Measurements from ENCODE around the gene NR6A1. TPM values are rescaled to one million over a fixed set of nuclear protein-coding genes. Genes with fewer than 3 reads are reported as not detected.

Gene NR6A1
- total and polyA plus RNA-seq, 2 of the 8 experiments (the other 6 are each of a cell fraction or from before 2014, with no cell fraction given): 93.2 to 237 TPM

DNA sequence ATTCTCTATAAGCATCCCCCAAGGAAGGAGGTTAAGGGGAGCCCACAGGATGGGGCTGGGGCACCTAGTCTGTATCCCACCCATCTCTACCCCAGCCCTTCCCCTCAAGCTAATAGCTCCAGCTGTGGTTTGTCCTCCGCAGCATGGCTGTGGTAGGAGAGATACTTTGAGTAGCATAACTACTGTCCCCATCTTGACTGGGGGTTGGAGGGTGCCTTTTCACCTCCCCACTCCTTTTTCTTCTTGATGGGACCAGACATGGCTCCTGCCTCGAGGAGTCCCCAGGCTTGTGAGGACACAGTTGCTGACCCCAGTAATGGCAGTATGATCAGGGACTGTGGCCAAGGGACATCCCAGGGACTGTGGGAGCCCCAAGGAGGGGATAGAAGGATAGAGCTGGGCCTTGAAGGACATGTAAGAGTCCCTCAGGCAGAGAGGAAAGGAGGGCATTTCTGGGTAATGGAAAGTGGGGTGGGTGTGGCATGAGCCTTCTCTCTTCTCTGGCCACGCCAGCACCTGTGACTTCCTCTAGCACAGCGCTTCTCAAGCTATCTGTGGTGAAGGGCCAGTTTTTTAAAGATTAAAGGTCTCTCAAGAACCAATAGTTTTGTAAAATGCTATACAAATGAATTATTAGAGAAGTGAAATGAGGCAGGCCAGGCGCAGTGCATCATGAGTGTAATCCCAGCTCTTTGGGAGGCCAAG, 19.8 kb upstream of the NR6A1 start:
- H3K4me1 ChIP-seq (replicated peaks in 1 of 4; ENCODE audit: control insufficient read depth in 3 of 4, insufficient read depth in 4 of 4, low read length in 3 of 4): peaks cover 0 to 4% (median 0%) of the 10 kb centered on the region in 4 experiments; a peak in 2 of 7 replicates
- no peak overlapping the region for H3K27ac ChIP-seq (ENCODE audit: low read depth, low read length)
- no peak overlapping the region for H2BK15ac ChIP-seq (ENCODE audit: low read length)
- no peak overlapping the region for H4K91ac ChIP-seq (replicated peaks; ENCODE audit: insufficient read length, low read length)
- no peak overlapping the region for H3K14ac ChIP-seq (ENCODE audit: insufficient read length)
- POLR2A ChIA-PET (ENCODE audit: partially characterized antibody): interaction anchor here (1.0 kb wide), 1 partner anchor 70 kb away, joined by 4 read pairs; the partner anchor contains the start of gene RPL35
- no peak overlapping the region for H3K4me2 ChIP-seq (ENCODE audit: insufficient read depth in 1 of 2, low read depth in 2 of 2, low read length in 2 of 2)
- H3K56ac ChIP-seq (replicated peaks; ENCODE audit: insufficient read length, low read depth, low read length): no peak overlapping the region
- no peak overlapping the region for H2BK5ac ChIP-seq (ENCODE audit: low read depth, low read length)
- no peaks in the 10 kb centered on the region for H3K79me2 ChIP-seq (ENCODE audit: control insufficient read depth in 1 of 2, insufficient read depth in 2 of 2, low read length in 2 of 2)
- H4K20me1 ChIP-seq (replicated peaks in 1 of 2; ENCODE audit: control insufficient read depth in 1 of 2, insufficient read depth in 2 of 2, low read length in 2 of 2): no peaks in the 10 kb centered on the region
- no peak overlapping the region for H3K4me3 ChIP-seq (ENCODE audit: extremely low read depth in 1 of 4, insufficient read depth in 2 of 4, low read depth in 3 of 4, low read length in 4 of 4)
- H3K9ac ChIP-seq (replicated peaks in 1 of 4; ENCODE audit: extremely low read depth in 1 of 4, low read depth in 3 of 4, low read length in 3 of 4): no peak overlapping the region
- CTCF ChIA-PET (ENCODE audit: partially characterized antibody): interaction anchor here (1.7 to 65.2 kb wide), 5 partner anchors 9 to 59 kb away, joined by 6 to 1529 read pairs (median 19); partner anchors contain the start of genes ARPC5L, NR6A1, OLFML2A and RPL35
- no peaks in the 10 kb centered on the region for H3K23me2 ChIP-seq (ENCODE audit: low read depth, low read length)
- H4K8ac ChIP-seq (ENCODE audit: extremely low read depth, insufficient read depth, low read length): no peak overlapping the region
- WGBS, 2 experiments (ENCODE audit: extremely low coverage in 1 of 2, insufficient coverage in 1 of 2, insufficient read length in 1 of 2, insufficient replicate concordance in 2 of 2, low coverage in 1 of 2, low lambda C conversion rate in 2 of 2, missing lambda C conversion rate in 1 of 2): 91% methylated on average over 5 of the region's 5 CpGs; no CpG with 5 or more reads in 1 of the 2 experiments
- H3K9me3 ChIP-seq (ENCODE audit: insufficient read depth in 2 of 2, low read depth in 1 of 2, low read length in 1 of 2): no peaks in the 10 kb centered on the region
- H2BK12ac ChIP-seq (ENCODE audit: low read depth, low read length): no peak overlapping the region
- H3K18ac ChIP-seq (ENCODE audit: extremely low read depth, low read length): no peak overlapping the region
- no peaks in the 10 kb centered on the region for H3K27me3 ChIP-seq (replicated peaks in 1 of 4; ENCODE audit: control insufficient read depth in 3 of 4, extremely low read depth in 1 of 4, insufficient read depth in 3 of 4, low read length in 3 of 4)
- H3K79me1 ChIP-seq (ENCODE audit: low read depth, low read length): no peaks in the 10 kb centered on the region
- H2AFZ ChIP-seq (ENCODE audit: low read length): no peak overlapping the region
- H3K36me3 ChIP-seq (ENCODE audit: control insufficient read depth in 2 of 4, insufficient read depth in 4 of 4, low read length in 3 of 4): peaks cover 0 to 2% (median 0%) of the 10 kb centered on the region in 4 experiments; a peak in 1 of 8 replicates
- no peak overlapping the region for H2AK5ac ChIP-seq (ENCODE audit: low read depth, low read length)
- H4K5ac ChIP-seq (ENCODE audit: insufficient read length, low read depth, low read length): no peak overlapping the region
- H2BK120ac ChIP-seq (replicated peaks; ENCODE audit: low read depth, low read length): no peak overlapping the region
- H3K23ac ChIP-seq (ENCODE audit: insufficient read length): no peak overlapping the region
- H3K4ac ChIP-seq (replicated peaks; ENCODE audit: insufficient read length, low read depth, low read length): no peak overlapping the region
- DNase-seq (ENCODE audit: low read depth in 1 of 2, low spot score in 2 of 2): no peak
- no peak overlapping the region for H2BK20ac ChIP-seq (ENCODE audit: low read length)
- no peak for FAIRE-seq
- TF ChIP-seq NANOG (IDR thresholded peaks at IDR 0.05; ENCODE audit: insufficient read depth, low read depth, low read length, poor library complexity, severe bottlenecking) (no peak), SP2 (IDR thresholded peaks at IDR 0.05; ENCODE audit: low read length) (no peak), KDM4A (IDR thresholded peaks at IDR 0.05; ENCODE audit: low read depth, low read length, severe bottlenecking) (no peak), CHD1 (IDR thresholded peaks at IDR 0.05; ENCODE audit: low read depth, low read length) (no peak), MAFK (IDR thresholded peaks at IDR 0.05; ENCODE audit: low read depth, low read length) (no peak), SAP30 (IDR thresholded peaks at IDR 0.05; ENCODE audit: insufficient read depth, insufficient replicate concordance, low read length) (no peak), TCF12 (IDR thresholded peaks at IDR 0.05; ENCODE audit: low read depth, low read length) (no peak)
- TF ChIP-seq, protein P1, sequence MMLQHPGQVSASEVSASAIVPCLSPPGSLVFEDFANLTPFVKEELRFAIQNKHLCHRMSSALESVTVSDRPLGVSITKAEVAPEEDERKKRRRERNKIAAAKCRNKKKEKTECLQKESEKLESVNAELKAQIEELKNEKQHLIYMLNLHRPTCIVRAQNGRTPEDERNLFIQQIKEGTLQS (IDR thresholded peaks at IDR 0.05; ENCODE audit: insufficient read depth, low read depth, low read length): no peak
- TF ChIP-seq, protein P2, sequence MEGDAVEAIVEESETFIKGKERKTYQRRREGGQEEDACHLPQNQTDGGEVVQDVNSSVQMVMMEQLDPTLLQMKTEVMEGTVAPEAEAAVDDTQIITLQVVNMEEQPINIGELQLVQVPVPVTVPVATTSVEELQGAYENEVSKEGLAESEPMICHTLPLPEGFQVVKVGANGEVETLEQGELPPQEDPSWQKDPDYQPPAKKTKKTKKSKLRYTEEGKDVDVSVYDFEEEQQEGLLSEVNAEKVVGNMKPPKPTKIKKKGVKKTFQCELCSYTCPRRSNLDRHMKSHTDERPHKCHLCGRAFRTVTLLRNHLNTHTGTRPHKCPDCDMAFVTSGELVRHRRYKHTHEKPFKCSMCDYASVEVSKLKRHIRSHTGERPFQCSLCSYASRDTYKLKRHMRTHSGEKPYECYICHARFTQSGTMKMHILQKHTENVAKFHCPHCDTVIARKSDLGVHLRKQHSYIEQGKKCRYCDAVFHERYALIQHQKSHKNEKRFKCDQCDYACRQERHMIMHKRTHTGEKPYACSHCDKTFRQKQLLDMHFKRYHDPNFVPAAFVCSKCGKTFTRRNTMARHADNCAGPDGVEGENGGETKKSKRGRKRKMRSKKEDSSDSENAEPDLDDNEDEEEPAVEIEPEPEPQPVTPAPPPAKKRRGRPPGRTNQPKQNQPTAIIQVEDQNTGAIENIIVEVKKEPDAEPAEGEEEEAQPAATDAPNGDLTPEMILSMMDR (IDR thresholded peaks at IDR 0.05; ENCODE audit: control extremely low read depth in 1 of 3, insufficient read depth in 1 of 3, low read depth in 1 of 3, low read length in 3 of 3): no peak

All from H1 (cell line).